GM12801 (cell line): ENCODE results near the gene ADCY1.

Experiments
- TF ChIP-seq, protein P1 (sequence below): IDR thresholded peaks from one replicate; pipeline ENCODE4 v1.5.1; 2011; ENCODE audit warnings: control low read depth; ENCODE audit not compliant: insufficient read length; ENCODE audit errors: extremely low read depth

ADCY1 gene

DNA sequence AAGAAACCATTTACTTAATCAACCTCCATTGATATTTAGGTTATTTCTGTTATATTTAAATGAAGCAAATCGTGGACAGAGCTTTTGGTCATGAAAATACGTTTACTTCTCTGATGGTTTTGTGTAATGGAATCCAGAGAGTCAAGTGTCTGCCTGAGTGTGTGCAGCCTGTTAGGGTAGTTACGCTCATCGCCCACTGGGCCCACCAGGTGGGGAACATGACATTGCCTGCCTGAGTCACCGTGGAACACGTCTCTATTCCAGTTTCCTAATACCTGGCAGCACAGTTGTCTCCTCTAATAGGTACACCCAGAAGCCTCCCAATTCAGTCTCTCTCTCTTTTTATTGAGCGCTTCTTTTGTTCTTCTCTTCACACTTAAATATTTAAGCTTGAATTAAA, 91.0 kb downstream of the ADCY1 start:
- TF ChIP-seq, protein P1, sequence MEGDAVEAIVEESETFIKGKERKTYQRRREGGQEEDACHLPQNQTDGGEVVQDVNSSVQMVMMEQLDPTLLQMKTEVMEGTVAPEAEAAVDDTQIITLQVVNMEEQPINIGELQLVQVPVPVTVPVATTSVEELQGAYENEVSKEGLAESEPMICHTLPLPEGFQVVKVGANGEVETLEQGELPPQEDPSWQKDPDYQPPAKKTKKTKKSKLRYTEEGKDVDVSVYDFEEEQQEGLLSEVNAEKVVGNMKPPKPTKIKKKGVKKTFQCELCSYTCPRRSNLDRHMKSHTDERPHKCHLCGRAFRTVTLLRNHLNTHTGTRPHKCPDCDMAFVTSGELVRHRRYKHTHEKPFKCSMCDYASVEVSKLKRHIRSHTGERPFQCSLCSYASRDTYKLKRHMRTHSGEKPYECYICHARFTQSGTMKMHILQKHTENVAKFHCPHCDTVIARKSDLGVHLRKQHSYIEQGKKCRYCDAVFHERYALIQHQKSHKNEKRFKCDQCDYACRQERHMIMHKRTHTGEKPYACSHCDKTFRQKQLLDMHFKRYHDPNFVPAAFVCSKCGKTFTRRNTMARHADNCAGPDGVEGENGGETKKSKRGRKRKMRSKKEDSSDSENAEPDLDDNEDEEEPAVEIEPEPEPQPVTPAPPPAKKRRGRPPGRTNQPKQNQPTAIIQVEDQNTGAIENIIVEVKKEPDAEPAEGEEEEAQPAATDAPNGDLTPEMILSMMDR: no peak

DNA sequence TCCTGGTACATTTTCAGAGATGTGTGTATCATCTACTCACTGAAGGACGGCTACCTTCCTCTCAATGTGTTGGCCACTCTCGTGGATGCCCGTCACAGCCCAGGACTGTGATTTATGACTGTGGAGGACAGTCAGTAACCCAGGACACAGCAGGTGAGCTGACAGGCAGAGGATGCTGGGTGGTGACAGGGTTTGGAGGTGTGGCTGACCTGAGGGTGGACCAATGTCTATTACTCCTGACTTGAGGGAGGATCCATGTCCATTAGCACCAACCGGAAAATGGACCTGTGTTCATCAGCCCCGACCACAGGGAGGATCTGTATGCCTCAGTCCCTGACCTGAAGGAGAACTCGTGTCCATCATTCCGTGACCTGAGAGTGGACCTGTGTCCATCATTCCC, 96.1 kb downstream of the ADCY1 start:
- TF ChIP-seq, protein P1: no peak

DNA sequence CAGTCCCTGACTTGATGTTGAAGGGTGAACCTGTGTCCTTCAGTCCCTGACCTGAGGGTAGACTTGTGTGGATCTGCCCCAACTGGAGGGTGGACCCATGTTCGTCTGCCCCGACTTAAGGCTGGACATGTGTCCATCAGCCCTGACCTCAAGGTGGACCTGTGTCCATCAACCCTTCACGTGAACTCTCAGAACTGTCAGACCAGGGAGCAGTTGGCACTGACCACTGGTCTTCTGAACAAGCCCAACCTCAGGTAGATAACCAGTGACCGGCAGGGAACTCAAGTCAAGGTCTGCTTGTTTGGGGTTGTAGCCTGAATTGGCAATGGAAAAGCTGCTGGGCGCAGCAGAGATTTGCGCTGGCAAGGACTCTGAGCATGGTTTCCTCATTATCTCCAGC, 96.5 kb downstream of the ADCY1 start:
- TF ChIP-seq, protein P1: no peak

DNA sequence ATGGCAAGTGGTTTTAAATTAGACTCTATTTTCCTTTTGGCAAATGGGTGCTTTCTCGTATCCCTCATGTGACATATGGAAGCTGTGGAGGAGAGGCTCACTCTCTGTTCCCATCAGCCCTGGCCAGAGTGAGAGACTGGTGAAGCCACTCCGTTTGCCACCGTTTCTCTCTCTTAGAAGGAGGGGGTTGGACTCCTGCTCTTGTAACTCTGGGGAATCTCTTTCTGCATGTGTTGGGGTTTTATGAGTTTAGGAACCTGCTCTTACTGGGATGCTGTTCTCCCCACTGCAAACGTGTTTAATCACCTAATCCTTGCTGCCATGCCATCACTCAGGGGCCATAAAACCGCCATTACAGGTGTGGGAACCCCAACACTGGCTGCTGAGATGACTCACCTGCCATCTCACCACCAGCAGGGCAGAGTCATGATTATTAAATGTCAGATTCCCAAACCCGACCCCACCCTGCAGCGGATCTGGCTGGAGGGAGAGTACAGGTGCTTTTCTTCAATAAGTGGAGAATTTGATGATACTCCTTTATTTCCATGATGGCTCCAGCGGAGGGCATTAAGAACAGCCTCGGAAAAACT, 103.2 kb downstream of the ADCY1 start:
- TF ChIP-seq, protein P1: no peak

DNA sequence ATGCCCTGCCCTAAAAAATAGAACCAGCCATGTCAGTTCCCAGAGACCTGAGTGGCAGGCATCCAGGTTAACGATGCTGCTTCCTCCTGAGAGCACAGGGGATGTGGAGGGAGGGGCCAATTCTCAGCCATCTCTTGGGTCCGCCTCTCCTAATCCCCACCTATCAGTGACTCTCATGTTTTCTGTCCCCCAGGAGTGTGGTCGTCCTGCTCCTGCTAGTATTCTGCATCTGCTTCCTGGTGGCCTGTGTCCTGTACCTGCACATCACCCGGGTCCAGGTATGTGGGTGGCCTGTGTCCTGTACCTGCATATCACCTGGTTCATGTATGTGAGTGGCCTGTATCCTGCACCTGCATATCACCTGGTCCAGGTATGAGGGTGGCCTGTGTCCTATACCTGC, 105.3 kb downstream of the ADCY1 start:
- TF ChIP-seq, protein P1: no peak

DNA sequence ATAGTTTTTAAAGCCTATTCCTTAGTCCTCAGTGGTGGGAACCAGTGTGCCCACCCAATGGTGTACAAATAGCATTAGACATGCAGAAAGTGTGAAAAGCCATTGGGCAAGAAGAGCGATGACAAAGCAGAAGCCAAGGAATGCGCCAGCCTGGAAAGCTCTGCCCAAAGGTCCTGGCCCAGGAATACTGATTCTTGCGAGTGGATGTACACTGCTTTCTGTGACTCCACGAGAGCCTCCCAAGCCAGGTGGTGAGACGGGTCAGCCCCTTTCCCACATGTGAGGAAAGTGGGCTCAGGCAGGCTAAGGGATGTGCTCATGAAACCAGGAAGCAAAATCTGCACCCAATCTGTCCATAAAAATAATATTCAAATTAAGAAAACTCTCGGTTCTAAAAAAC, 106.6 kb downstream of the ADCY1 start:
- TF ChIP-seq, protein P1: no peak

DNA sequence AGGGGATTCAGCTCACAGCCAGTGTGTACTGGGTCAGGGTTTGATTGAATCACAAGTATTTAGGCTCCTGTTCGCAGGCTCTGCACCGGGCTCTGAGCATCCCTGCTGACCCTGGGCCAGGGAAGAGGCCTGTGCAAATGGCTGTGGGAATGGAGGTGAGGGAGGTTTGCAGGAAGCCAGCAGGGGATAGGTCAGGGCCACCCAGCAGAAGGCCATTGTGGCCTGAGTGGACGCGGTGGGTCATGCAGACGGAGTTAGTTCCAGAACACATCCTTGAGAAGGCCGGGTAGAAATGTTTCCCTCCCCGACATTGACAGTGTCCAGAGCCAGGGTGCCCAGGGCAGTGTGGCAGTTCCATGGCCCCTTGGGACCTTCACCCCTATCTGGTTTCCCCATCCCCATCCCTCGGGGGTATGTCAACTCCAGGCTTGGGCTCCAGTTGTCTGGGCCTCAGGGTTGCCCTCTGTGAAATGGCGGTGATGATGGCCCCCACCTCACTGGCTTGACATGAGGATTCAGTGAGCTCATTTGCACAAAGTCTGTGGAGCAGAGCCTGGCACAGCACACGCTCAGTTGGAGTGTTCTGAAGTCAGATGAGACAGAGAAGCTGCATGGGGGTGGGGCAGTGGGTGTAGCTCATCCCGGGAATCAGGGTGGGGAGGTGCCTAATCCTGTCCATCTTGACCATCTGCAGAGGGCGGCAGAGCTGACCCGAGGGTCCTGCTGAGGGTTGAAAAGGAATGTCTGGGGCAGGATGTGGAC, 107.6 kb downstream of the ADCY1 start:
- TF ChIP-seq, protein P1: no peak
